HG02798 (cell line): ENCODE results near the gene ARHGEF40.
A peak's percentile ranks its signal among the peaks of the same experiment; 100 is the strongest.

ENCODE experiments used
- ATAC-seq: cut with Tn5 transposase; IDR thresholded peaks from one replicate; pipeline ENCODE4 v1.9.1; 2021; ENCODE audit warnings: mild to moderate bottlenecking; ENCODE audit not compliant: unreplicated experiment, poor library complexity

The ARHGEF40 gene

DNA sequence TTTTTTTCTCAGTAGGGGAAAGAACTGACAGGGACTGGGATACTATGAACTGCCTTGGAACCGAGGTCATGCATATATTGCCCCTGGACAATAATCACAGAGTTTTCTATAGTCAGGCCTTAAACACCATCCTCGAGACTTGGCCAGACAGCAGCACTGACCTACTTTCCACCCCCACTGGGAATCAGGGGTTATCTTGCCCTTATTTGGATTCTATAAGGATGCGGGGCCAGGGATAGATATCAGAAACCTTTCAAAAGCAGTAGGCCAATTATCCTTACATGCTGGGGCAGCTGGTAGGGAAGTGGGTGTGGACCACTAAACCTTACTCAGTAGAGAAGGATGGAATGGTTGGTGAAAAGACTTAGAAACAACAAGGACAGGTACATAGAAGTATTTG is 26.3 kb downstream of the ARHGEF40 start:
- ATAC-seq: no peak

DNA sequence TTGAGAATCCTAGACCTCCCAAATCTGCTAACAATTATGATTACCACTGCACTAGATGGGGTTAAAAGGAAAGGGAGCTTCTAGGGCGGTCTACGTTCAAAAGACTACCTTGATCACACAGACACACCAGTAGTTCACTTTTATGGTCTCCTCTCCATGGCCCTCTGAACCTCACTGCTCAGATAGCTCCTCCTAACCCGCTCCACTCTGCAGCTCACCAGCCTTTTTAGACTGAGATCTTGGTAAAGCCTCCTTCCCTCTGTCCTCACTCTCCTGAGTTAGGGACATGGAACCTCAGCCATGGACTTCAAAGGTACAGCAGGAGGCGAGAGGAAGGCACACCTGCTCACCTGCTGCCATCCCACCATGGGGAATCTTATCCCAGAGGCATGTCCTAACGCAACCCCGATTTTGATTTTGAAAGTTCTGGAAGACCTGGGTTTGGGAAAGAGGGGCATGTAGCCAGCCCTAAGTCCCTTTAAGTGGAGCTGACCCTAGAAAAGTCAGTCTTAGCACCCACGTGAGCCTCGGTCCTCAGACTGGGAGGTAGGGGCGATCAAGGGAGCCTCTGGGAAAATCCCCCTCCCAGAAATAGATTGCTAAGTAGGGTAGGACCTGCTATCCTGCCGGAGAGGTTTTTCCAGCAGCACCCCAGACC is 27.0 kb downstream of the ARHGEF40 start:
- no peak for ATAC-seq

GRCh38 chr14:21097636-21098075 is 27.6 kb downstream of the ARHGEF40 start:
- ATAC-seq: no peak

- no peak for ATAC-seq
Measured at GRCh38 chr14:21098076-21098891, 28.2 kb downstream of the ARHGEF40 start, which contains the start of gene ZNF219. TSS of gene ZNF219 (minus strand) at chr14:21098655. CDS start at chr14:21093591, 5,064 bp downstream.

GRCh38 chr14:21098892-21099595 is 28.9 kb downstream of the ARHGEF40 start:
- no peak for ATAC-seq

GRCh38 chr14:21099596-21099985 is 29.5 kb downstream of the ARHGEF40 start:
- ATAC-seq: no peak

GRCh38 chr14:21100931-21101330 is 30.8 kb downstream of the ARHGEF40 start, which contains the start of gene TMEM253:
TSS of gene TMEM253 (plus strand) at chr14:21101066. CDS start at chr14:21101344, 278 bp downstream.
- no peak for ATAC-seq

DNA sequence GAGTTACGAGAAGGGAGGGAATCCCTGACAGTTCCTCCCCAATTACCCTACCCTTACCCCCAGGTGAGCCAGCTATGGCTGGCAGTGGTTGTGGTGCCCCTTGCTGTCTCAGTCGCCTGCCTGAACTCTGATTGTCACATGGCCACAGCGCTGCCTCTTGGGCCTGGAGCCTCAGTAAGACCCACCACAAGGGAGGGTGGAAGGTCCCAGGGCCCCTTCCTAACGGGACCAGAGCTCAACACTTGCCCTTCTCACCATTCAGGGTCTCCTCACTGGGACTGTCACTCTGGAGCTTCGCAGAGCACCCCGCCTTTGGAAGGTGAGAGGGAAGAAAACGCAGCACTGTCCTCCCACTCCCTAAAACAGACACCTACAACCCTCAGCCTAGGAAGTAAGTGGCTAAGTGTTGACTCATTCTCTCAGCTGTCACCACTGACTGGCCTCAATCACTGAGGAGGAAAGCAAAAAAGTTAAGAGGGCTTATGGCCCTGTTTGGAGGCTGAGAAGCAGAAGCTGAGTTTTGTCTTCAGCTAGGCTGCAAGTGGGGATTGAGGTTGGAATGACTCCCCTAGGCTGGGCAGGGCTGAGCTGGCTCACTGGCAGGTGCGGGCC is 31.8 kb downstream of the ARHGEF40 start:
- ATAC-seq: no peak

GRCh38 chr14:21102521-21103410 is 32.7 kb downstream of the ARHGEF40 start:
- no peak for ATAC-seq

GRCh38 chr14:21103411-21103709 is 33.3 kb downstream of the ARHGEF40 start:
- ATAC-seq: no peak

- ATAC-seq: peak; percentile 94
Measured at GRCh38 chr14:21103710-21104447, 33.8 kb downstream of the ARHGEF40 start.

- ATAC-seq: peak; percentile 40
Measured at GRCh38 chr14:21104448-21105060, 34.5 kb downstream of the ARHGEF40 start.

- no peak for ATAC-seq
Measured at GRCh38 chr14:21105095-21105494, 35.0 kb downstream of the ARHGEF40 start.

DNA sequence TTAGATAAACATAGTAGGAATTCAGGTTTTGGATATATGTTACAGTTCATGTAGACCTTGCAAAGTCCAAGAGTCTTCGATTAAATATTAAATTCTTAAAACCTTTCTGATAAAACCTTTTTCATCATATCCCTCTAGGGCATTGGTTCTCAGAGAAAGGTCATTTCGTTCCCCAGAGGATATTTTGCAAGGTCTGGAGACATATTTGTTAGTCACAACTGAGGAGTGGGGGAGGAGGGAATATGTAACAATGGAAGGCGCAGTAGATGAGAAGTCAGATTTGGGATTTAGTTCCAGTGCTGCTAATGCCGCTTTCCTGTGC is 36.0 kb downstream of the ARHGEF40 start:
- no peak for ATAC-seq

- no peak for ATAC-seq
Measured at GRCh38 chr14:21106498-21107282, 36.6 kb downstream of the ARHGEF40 start.

DNA sequence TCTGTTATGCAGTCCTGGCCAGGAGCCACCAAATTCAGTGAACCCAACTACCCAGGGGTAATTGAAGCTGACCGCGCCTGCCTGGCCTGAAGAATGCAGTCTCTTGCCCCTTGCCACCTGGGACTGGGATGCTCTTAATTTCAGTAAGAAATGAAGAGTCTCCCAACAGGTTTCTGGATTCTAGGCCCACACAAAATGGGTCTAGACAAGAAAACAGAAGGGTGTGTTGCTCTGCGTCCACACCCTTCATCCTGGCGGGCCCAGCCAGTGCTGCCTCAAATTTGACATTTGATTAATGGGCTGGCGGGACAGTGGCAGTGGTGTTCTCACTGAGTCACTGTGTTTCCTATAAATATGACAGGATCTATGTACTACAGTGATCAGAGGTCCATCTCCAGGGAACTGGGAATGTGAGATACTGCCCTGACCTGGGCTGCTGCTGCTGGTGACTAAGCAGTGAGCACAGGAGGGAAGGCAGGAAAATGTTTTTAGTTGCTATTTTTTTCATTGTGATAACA is 37.2 kb downstream of the ARHGEF40 start:
- ATAC-seq: no peak

DNA sequence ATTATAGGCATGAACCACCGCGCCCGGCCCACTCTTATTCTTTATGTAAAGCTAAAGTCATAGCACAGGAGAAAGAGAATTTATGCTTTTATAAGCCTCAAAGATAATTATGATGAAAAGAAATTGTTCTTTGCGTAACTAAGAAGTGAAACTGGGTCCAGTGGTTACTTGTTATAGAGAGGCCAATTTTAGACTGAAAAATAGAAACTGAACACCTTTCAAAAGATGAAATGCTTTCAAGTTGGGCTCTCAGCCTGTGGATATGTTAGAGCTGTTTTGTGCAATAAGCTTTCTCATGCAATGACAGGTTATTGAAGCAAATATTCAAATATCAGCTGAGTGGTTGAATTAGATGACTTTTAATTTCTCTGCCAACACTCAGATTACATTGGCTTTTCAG is 38.7 kb downstream of the ARHGEF40 start:
- no peak for ATAC-seq
